ENCODE data around the gene PKD1L1.
"Not testable (repeated sequence)": the region's sequence is repeated elsewhere in the genome, so short reads cannot be mapped to it uniquely, and the experiment has no call there.

The PKD1L1 gene

DNA sequence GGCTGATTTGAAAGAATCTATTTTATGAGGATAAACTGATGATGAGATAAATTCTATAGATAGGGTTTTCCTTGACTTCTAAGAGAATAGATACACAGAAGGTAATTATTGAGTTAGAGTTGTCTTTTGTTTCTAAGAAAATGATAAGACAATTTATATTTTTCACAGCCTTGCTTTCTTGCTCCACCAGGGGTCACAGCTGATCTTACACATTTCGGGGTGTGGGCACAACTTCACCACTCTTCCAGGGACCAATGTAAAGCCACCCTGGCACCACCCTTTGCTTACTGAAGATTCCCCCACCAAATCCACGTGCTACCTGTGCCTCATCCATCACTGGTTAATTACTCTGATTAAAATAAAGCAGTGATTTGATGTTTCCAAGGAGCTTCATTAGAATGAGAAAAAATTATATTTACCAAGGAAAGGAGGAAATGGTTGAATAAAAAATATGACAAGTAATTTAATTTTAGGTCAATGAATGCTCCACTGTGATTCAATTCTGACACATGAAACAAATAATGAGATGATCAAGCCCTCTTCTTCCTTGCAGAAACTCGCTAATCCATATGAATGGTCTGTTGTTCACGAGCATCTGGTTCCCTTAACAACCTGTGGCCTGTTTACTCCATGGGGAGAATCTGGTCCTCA lies 189.1 kb downstream of the PKD1L1 start:
- DNase-seq (ENCODE audit: insufficient read length, low spot score), result no peak
- TF ChIP-seq POLR2A (IDR thresholded peaks at IDR 0.05; ENCODE audit: low read depth, low read length), result no peak
- FAIRE-seq, result no peak

- no peak for TF ChIP-seq POLR2A (IDR thresholded peaks at IDR 0.05; ENCODE audit: low read depth, low read length)
- FAIRE-seq (no peak), DNase-seq (ENCODE audit: insufficient read length, low spot score) (no peak)
Observed at GRCh38 chr7:47758546-47758945, 189.7 kb downstream of the PKD1L1 start.

DNA sequence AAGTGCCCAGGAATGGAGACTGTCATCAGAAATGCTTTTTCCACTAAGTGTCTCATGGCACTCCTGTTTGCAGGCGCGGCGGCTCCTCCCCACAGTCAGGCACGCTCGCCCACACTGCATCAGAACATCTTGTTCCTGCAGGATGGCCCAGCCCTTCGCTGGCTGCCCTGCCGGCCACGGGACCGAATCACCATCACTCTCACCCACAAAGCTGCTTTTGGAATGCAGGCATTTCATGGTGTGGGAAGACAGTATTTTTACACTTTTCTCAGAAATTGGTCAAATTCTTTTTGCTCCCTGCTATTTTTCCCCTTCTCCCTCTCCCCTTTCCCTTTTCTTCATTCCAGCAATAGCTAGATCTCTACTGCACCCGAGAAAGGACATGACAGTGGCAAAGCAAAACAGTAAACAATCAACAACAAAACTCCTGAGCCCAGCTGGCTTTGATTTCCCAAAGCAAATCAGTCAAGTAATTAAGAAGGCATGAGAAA lies 190.3 kb downstream of the PKD1L1 start:
- FAIRE-seq, result no peak
- peak; percentile 71 for DNase-seq (ENCODE audit: insufficient read length, low spot score)
- 0 out of 2 replicates have a peak, but pooled peaks have one; percentile 21 for TF ChIP-seq POLR2A (IDR thresholded peaks at IDR 0.05; ENCODE audit: low read depth, low read length)

DNA sequence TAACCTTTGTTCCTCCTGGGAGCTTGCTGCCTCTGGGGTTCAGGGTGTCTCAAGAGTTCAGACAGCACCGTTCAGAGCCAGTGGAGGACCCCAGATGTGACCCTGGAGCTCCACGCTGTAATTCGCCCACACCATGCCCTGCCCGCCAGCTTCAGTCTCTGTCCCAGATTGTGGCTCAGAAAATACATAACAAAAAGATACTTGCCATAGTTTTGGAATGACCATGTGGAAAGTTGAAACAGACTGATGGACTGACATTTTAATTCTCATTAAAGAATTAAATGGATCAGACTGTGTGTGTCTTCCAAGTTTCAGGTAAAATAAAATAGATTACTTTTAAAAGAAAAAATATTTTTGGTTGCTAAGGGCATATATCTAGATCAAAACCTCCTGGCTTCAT lies 191.6 kb downstream of the PKD1L1 start:
- DNase-seq (ENCODE audit: insufficient read length, low spot score), result no peak
- no peak for TF ChIP-seq POLR2A (IDR thresholded peaks at IDR 0.05; ENCODE audit: low read depth, low read length)
- no peak for FAIRE-seq

DNA sequence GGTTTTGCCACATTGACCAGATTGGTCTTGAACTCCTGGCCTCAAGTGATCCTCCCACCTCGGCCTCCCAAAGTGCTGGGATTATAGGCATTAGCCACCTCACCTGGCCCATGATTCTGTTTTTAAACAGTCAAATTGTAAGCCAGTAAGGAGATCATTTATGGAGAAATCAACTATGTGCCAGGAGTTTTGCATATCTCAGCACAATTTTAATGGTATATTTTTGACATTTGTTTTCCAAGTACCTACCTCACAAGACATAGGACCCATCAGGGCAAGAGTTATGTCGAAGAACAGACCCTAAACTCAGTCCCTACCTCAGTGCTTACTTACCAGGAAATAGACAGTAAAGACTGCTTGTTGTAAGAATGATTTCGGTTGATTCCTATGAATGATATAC lies 193.0 kb downstream of the PKD1L1 start:
- no peak for FAIRE-seq
- DNase-seq (ENCODE audit: insufficient read length, low spot score), result no peak
- TF ChIP-seq POLR2A (IDR thresholded peaks at IDR 0.05; ENCODE audit: low read depth, low read length), result no peak

DNA sequence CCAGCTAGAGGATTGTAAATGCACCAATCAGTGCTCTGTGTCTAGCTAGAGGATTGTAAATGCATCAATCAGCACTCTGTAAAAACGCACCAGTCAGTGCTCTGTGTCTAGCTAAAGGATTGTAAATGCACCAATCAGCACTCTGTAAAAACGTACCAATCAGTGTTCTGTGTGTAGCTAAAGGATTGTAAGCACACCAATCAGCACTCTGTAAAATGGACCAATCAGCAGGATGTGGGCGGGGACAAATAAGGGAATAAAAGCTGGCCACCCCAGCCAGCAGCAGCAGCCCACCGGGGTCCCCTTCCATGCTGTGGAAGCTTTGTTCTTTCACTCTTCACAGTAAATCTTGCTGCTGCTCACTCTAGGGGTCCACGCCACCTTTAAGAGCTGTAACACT lies 196.5 kb downstream of the PKD1L1 start:
- FAIRE-seq; DNase-seq (ENCODE audit: insufficient read length, low spot score): not testable (repeated sequence)

- TF ChIP-seq POLR2A (IDR thresholded peaks at IDR 0.05; ENCODE audit: low read depth, low read length), result no peak
- FAIRE-seq, result no peak
- DNase-seq (ENCODE audit: insufficient read length, low spot score), result no peak
Observed at GRCh38 chr7:47751043-47751442, 197.2 kb downstream of the PKD1L1 start.

DNA sequence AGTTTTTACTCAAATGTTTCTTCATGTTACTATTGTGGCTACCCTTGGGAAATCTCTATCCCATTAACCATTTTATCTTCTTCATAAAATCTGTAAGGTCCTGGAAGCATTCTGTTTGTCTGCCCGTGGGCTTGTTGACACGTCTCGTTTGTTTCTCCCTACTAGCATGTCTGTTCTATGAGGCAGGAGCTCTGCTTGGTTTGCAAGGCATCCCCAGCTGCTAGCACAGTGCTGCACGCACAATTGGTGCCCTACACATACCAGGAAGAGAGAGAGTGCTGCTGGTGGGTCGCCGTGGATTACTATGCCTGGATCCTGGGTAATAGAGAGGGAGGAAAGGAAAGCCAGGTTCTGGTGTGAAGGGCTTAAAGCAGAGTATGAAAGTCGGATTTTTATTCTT lies 200.2 kb downstream of the PKD1L1 start:
- no peak for TF ChIP-seq POLR2A (IDR thresholded peaks at IDR 0.05; ENCODE audit: low read depth, low read length)
- FAIRE-seq, result no peak
- no peak for DNase-seq (ENCODE audit: insufficient read length, low spot score)

DNA sequence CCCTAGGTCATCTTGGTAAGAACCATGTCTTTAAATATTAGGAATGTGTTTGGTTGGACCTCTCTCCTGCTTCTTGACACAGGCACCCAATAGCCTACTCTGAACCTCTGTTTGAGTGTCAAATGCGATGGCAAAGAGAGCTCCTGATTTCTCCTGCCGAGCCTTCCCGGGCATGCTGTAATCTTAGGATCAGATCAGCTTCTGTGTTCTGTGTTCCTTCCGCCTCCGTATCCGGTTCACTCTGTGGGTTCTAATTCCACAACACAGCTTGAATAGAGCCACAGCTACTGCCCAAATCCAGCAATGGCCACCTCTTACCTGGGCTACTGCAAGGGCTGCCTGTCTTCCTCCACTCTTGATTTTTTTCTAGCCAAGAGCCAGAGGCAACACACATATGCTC lies 201.1 kb downstream of the PKD1L1 start:
- DNase-seq (ENCODE audit: insufficient read length, low spot score) (no peak), FAIRE-seq (no peak)
- no peak for TF ChIP-seq POLR2A (IDR thresholded peaks at IDR 0.05; ENCODE audit: low read depth, low read length)

DNA sequence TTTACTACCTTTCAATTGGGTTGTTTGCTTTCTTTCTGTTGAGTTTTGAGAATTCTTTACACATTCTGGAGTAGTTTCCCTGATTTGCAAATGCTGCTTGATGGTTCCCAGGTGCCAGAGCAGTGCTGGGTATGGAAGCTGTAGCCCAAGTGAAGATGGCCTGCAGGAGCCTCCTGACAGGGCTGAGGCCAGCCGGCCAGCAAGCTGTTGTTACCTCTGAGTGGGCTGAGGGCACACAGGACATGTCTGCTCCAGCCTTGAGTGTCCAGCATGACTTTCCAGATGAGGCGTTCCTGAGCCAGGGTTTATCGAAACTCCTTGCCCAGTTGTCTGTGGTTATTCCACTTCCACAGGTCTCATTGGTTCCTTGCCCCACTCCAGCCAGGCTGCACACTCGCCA lies 201.8 kb downstream of the PKD1L1 start:
- TF ChIP-seq POLR2A (IDR thresholded peaks at IDR 0.05; ENCODE audit: low read depth, low read length), result no peak
- DNase-seq (ENCODE audit: insufficient read length, low spot score), result no peak
- FAIRE-seq, result no peak

GRCh38 chr7:47744883-47745282 lies 203.4 kb downstream of the PKD1L1 start:
- no peak for FAIRE-seq
- no peak for DNase-seq (ENCODE audit: insufficient read length, low spot score)

GRCh38 chr7:47743965-47744591 lies 204.2 kb downstream of the PKD1L1 start:
- FAIRE-seq, result no peak
- DNase-seq (ENCODE audit: insufficient read length, low spot score), result no peak
- TF ChIP-seq POLR2A (IDR thresholded peaks at IDR 0.05; ENCODE audit: low read depth, low read length), result no peak

More at GRCh38 chr7:47744883-47745282, 203.4 kb downstream of the PKD1L1 start:
- TF ChIP-seq POLR2A (IDR thresholded peaks at IDR 0.05; ENCODE audit: low read depth, low read length), result no peak

DNA sequence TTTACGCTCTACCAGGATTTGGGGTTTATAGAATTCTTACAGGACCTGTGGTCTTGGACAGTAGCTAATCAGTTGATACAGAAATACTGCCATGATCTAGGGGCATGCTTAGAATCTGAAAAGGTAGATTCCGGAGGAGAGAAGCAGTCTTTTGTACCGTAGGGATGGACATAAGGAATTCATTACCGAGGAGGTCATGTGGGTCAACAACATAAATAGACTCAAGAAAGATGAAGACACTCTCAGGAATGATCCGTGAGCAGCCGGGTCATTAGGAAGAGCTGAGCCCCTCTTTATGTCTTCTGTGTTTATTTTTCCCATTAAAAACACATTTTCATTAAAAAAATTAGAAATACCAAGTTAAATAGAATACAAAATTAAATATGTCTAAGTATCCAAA lies 206.3 kb downstream of the PKD1L1 start:
- TF ChIP-seq POLR2A (IDR thresholded peaks at IDR 0.05; ENCODE audit: low read depth, low read length), result no peak
- DNase-seq (ENCODE audit: insufficient read length, low spot score), result no peak
- no peak for FAIRE-seq

GRCh38 chr7:47739891-47740290 lies 208.4 kb downstream of the PKD1L1 start:
- no peak for DNase-seq (ENCODE audit: insufficient read length, low spot score)
- FAIRE-seq, result no peak
- TF ChIP-seq POLR2A (IDR thresholded peaks at IDR 0.05; ENCODE audit: low read depth, low read length), result no peak

GRCh38 chr7:47739301-47739875 lies 208.9 kb downstream of the PKD1L1 start:
- DNase-seq (ENCODE audit: insufficient read length, low spot score), result no peak
- no peak for FAIRE-seq
- TF ChIP-seq POLR2A (IDR thresholded peaks at IDR 0.05; ENCODE audit: low read depth, low read length), result no peak

Data from H54 (cell line).